OCI-LY1 (cell line): ENCODE measurements around the gene DYDC2.

Experiments used
- EZH2 ChIP-seq: fragments of 200-600 bp; sonication (generic), shearing (Covaris generic); IDR thresholded peaks from 2 replicates; pipeline ENCODE4 v1.8.0; 2017; ENCODE audit warnings: borderline replicate concordance, mixed run types, mild to moderate bottlenecking, antibody characterized with exemption, low read length, moderate library complexity, mixed read lengths
- TF ChIP-seq, protein P1 (sequence below): fragments of 200-600 bp; sonication (generic), shearing (Covaris generic); IDR thresholded peaks from 2 replicates; pipeline ENCODE4 v1.5.1; 2017; ENCODE audit warnings: mild to moderate bottlenecking, antibody characterized with exemption, low read length, moderate library complexity, mixed read lengths

DNA sequence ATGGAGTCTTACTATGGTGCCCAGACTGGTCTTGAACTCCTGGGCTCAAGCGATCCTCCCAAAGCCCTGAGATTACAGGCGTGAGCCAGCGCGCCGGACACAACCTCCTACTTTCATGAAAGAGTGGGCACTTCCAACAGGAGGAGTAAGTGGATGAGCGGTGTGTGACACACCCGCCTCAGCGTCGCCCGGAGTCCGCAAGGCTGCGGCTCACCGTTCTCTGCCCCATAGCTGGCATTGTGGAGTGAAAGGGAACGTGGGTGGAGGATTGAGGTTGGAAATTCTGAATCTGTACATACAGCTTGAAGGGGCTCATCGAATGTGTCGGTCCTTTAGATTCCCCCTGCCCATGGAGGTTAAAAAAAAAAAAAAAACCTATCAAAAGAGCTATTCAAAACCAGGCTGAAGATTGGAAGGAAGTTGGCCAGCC, 51.2 kb downstream of the DYDC2 start:
- TF ChIP-seq, protein P1, sequence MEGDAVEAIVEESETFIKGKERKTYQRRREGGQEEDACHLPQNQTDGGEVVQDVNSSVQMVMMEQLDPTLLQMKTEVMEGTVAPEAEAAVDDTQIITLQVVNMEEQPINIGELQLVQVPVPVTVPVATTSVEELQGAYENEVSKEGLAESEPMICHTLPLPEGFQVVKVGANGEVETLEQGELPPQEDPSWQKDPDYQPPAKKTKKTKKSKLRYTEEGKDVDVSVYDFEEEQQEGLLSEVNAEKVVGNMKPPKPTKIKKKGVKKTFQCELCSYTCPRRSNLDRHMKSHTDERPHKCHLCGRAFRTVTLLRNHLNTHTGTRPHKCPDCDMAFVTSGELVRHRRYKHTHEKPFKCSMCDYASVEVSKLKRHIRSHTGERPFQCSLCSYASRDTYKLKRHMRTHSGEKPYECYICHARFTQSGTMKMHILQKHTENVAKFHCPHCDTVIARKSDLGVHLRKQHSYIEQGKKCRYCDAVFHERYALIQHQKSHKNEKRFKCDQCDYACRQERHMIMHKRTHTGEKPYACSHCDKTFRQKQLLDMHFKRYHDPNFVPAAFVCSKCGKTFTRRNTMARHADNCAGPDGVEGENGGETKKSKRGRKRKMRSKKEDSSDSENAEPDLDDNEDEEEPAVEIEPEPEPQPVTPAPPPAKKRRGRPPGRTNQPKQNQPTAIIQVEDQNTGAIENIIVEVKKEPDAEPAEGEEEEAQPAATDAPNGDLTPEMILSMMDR: no peak
- no peak for TF ChIP-seq EZH2
